CD4-positive, alpha-beta T cell treated with Interleukin-6 at 100 ng/mL for 8 hours (primary cell): ENCODE data around the gene RAVER1.
A peak's percentile ranks its signal among the peaks of the same experiment; 100 is the strongest.
"Not testable (repeated sequence)": the region's sequence is repeated elsewhere in the genome, so short reads cannot be mapped to it uniquely, and the experiment has no call there.

Source experiments
- DNase-seq: peaks from one replicate; pipeline ENCODE4 v3.0.0-alpha.2; 2020; ENCODE audit warnings: mixed read lengths, low spot score

Gene RAVER1

GRCh38 chr19:10344780-10345179, 11.5 kb upstream of the RAVER1 start:
- no peak for DNase-seq

- DNase-seq = no peak
Observed at GRCh38 chr19:10343495-10343894, 10.2 kb upstream of the RAVER1 start.

GRCh38 chr19:10339977-10340376, 6.6 kb upstream of the RAVER1 start:
- no peak for DNase-seq

GRCh38 chr19:10339380-10339960, 6.1 kb upstream of the RAVER1 start, which contains the start of gene ICAM3:
Gene ICAM3 (minus strand): TSS chr19:10339624. CDS start chr19:10339614, 10 bp downstream.
- DNase-seq = peak; percentile 69

GRCh38 chr19:10338940-10339339, 5.6 kb upstream of the RAVER1 start:
- no peak for DNase-seq

GRCh38 chr19:10336725-10337124, 3.4 kb upstream of the RAVER1 start:
- DNase-seq = not testable (repeated sequence)

- no peak for DNase-seq
Observed at GRCh38 chr19:10335352-10335985, 2.1 kb upstream of the RAVER1 start.

- no peak for DNase-seq
Observed at GRCh38 chr19:10334588-10335351, 1.4 kb upstream of the RAVER1 start.

- DNase-seq = no peak
Observed at GRCh38 chr19:10333758-10334587, 644 bp upstream of the RAVER1 start.

- DNase-seq = no peak
Observed at GRCh38 chr19:10332158-10332964, 968 bp downstream of the RAVER1 start.

GRCh38 chr19:10329555-10329954, 3.8 kb downstream of the RAVER1 start:
- no peak for DNase-seq

- DNase-seq = no peak
Observed at GRCh38 chr19:10328558-10329429, 4.5 kb downstream of the RAVER1 start.

GRCh38 chr19:10327793-10328192, 5.5 kb downstream of the RAVER1 start:
- DNase-seq = no peak

GRCh38 chr19:10325732-10326131, 7.6 kb downstream of the RAVER1 start:
- DNase-seq = no peak

GRCh38 chr19:10321874-10322835, 11.2 kb downstream of the RAVER1 start:
- DNase-seq = no peak

GRCh38 chr19:10321417-10321797, 11.9 kb downstream of the RAVER1 start:
- no peak for DNase-seq

- DNase-seq = no peak
Observed at GRCh38 chr19:10320602-10321416, 12.5 kb downstream of the RAVER1 start.
